BJ (cell line): ENCODE measurements around the gene NUP205. TPM values are rescaled to one million over a fixed set of nuclear protein-coding genes. Genes with fewer than 3 reads are reported as not detected.

Experiments
- CTCF ChIA-PET: fragments of 350-600 bp; formaldehyde crosslinking; extraction: SDS; loops from one replicate; lab custom pipeline; 2021; ENCODE audit warnings: antibody characterized with exemption, inconsistent platforms; lab: Yijun Ruan, JAX
- POLR2A ChIA-PET: fragments of 300-600 bp; sonication (Branson Sonifier 250); formaldehyde crosslinking; extraction: SDS; loops from one replicate; lab custom pipeline; 2021; ENCODE audit warnings: antibody characterized with exemption; lab: Charles Lee
- DNase-seq: peaks from one replicate; pipeline ENCODE4 v3.0.0-alpha.2; 2011; ENCODE audit warnings: low read depth
- H3K27me3 ChIP-seq: 2 replicates; pipeline ENCODE4 v1.6.0; 2011; ENCODE audit warnings: low read length; ENCODE audit not compliant: control insufficient read depth, insufficient read depth
- H3K36me3 ChIP-seq: 2 replicates; pipeline ENCODE4 v1.5.1; 2011; ENCODE audit warnings: low read length; ENCODE audit not compliant: control insufficient read depth, insufficient read depth
- H3K4me3 ChIP-seq: 2 replicates; pipeline ENCODE4 v1.5.1; 2011; ENCODE audit warnings: low read depth, mild to moderate bottlenecking, control low read depth, low read length
- CTCF ChIP-seq: IDR thresholded peaks from 2 replicates; pipeline ENCODE4 v1.5.1; 2011; ENCODE audit warnings: low read depth, mild to moderate bottlenecking, control low read depth, inconsistent platforms, low read length, moderate library complexity; ENCODE audit not compliant: insufficient read depth
- polyA plus RNA-seq: library from polyadenylated mRNA; depleted of rRNA; stranded (reverse); fragments of >200 nt; gene quantifications from 2 replicates; pipeline ENCODE4 v1.2.3, GENCODE V29; 2011

Gene NUP205
- polyA plus RNA-seq, 1 experiment = 27.2 TPM

GRCh38 chr7:135597181-135597925, 39.6 kb downstream of the NUP205 start:
- DNase-seq = no peak
- no peak for TF ChIP-seq CTCF
- H3K4me3 ChIP-seq = no peak overlapping the region
- H3K27me3 ChIP-seq = no peaks in the 10 kb centered on the region
- ChIA-PET CTCF (interaction anchor here (0.7 to 1.7 kb wide), 4 partner anchors 10 to 96 kb away, joined by 3 to 5 read pairs (median 3); no protein-coding TSS in a partner anchor), POLR2A (no interaction called here)
- H3K36me3 ChIP-seq = 0 out of 2 replicates have a peak, but pooled peaks cover under 1% of the 10 kb centered on the region

GRCh38 chr7:135597926-135598305, 40.2 kb downstream of the NUP205 start:
- no peak for DNase-seq
- ChIA-PET CTCF (interaction anchor here (0.9 to 1.7 kb wide), 4 partner anchors 10 to 97 kb away, joined by 3 to 5 read pairs (median 4); partner anchors contain the start of gene STMP1), POLR2A (no interaction called here)
- Histone ChIP-seq H3K27me3 (no peaks in the 10 kb centered on the region), H3K36me3 (no peaks in the 10 kb centered on the region), H3K4me3 (no peak overlapping the region)
- no peak for TF ChIP-seq CTCF

- Histone ChIP-seq H3K36me3 (no peaks in the 10 kb centered on the region), H3K27me3 (no peaks in the 10 kb centered on the region), H3K4me3 (no peak overlapping the region)
- ChIA-PET POLR2A (no interaction called here), CTCF (interaction anchor here (0.7 to 1.7 kb wide), 2 partner anchors 63 to 1818 kb away, joined by 3 to 4 read pairs; partner anchors contain the start of gene STMP1)
- TF ChIP-seq CTCF = no peak
- no peak for DNase-seq
Measured at GRCh38 chr7:135599471-135599870, 41.8 kb downstream of the NUP205 start.

GRCh38 chr7:135600226-135600625, 42.5 kb downstream of the NUP205 start:
- DNase-seq = no peak
- Histone ChIP-seq H3K4me3 (no peak overlapping the region), H3K36me3 (no peaks in the 10 kb centered on the region), H3K27me3 (no peaks in the 10 kb centered on the region)
- no peak for TF ChIP-seq CTCF
- ChIA-PET CTCF (interaction anchor here (1.7 kb wide), 1 partner anchor 10 kb away, joined by 4 read pairs; no protein-coding TSS in a partner anchor), POLR2A (no interaction called here)

- POLR2A ChIA-PET = interaction anchor here (0.7 kb wide), 1 partner anchor 38 kb away, joined by 4 read pairs; no protein-coding TSS in a partner anchor
- TF ChIP-seq CTCF = no peak
- Histone ChIP-seq H3K27me3 (no peaks in the 10 kb centered on the region), H3K36me3 (no peaks in the 10 kb centered on the region), H3K4me3 (no peak overlapping the region)
- DNase-seq = no peak
- CTCF ChIA-PET = interaction anchor here (0.9 to 1.7 kb wide), 3 partner anchors 9 to 20 kb away, joined by 3 to 4 read pairs (median 4); no protein-coding TSS in a partner anchor
Measured at GRCh38 chr7:135601182-135601581, 43.5 kb downstream of the NUP205 start.
